GM18505 (cell line): ENCODE measurements around the gene ENHO.

ENCODE experiments used
- ATAC-seq: cut with Tn5 transposase; IDR thresholded peaks from one replicate; pipeline ENCODE4 v1.9.1; 2021; ENCODE audit not compliant: unreplicated experiment
- POLR2A ChIP-seq: IDR thresholded peaks from 4 replicates; pipeline ENCODE4 v1.6.1; 2011; ENCODE audit warnings: borderline replicate concordance; ENCODE audit not compliant: insufficient read depth, insufficient read length; ENCODE audit errors: extremely low read depth

The ENHO gene

GRCh38 chr9:34560599-34561214, 37.9 kb upstream of the ENHO start:
- no peak for ATAC-seq
- no peak for TF ChIP-seq POLR2A

- TF ChIP-seq POLR2A = no peak
- ATAC-seq = no peak
Measured at GRCh38 chr9:34559624-34560455, 37.0 kb upstream of the ENHO start.

DNA sequence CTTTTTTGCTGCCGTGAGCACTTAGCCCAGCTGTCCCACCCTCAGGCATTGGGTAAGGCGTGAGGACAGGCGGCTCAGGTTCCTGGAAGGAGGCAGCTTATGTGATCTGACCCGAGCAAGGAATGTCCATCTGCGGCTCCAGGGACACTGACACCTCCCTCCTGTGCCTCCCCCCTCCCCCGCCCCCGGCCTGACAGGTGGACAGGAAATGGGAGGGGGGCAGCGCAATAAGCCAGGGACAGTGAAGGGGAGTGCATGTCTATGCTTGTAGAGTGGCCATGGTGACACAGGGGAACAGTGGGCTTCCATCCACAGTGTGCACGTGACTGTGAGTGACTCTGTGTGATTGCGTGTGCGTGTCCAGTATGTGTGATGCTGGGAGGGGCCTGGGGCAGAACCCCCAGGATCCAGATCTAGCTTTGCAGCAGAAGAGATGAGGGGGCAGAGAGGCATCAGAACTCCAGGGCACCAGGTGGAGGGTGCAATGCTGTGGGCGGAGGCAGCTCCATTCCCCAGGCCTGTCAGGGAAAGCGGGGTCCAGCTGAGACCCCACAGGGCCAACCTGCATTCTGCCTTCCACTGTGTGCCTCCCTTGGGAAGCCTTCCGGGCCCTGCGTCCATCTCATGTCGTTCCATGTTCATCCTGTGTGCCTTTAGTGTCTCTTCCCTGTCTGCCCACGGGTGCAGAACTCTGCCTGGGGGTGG, 36.3 kb upstream of the ENHO start:
- no peak for ATAC-seq
- no peak for TF ChIP-seq POLR2A

GRCh38 chr9:34558364-34558763, 35.6 kb upstream of the ENHO start:
- TF ChIP-seq POLR2A = no peak
- no peak for ATAC-seq

DNA sequence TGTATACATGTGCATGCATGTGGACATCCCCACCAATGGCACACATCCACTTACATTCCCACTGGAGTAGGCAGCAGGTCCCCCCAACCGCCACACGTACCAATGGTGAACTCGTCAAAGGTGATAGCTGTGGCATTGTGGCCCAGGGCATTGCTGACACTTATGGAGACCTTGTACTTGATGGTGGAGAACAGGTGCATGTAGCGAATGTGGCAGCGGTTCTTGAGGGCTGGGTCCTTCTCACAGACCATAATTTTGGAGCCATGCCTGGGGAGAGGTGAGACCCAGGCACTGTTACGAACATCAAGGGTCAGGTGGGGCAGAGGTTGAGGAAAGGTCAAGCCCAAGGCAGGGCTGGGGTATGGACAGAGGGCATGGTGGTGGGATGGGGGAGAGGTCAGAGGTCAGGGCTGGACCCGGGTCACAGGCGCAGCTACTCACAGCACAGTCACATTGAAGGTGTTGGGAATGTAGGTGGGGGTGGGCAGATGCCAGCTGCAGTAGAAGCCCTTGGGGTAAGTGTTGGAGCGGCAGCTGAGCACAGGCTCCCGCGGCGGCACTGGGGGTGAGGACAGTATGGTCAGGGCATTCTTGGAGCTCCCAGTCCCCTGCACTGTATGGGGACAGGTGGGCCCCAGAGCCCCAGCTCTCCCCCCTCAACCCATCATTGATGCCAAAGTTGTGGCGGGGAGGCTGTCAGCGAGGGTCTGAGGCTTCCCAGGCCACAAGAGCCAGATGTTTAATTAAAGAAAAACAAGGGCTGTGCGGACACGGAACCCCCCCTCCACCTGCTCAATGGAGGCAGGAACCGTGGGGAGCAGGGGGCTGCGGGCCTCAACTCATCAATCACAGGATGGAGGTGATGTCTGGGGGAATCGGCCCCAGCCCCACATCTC, 34.9 kb upstream of the ENHO start:
- no peak for ATAC-seq
- TF ChIP-seq POLR2A = no peak

DNA sequence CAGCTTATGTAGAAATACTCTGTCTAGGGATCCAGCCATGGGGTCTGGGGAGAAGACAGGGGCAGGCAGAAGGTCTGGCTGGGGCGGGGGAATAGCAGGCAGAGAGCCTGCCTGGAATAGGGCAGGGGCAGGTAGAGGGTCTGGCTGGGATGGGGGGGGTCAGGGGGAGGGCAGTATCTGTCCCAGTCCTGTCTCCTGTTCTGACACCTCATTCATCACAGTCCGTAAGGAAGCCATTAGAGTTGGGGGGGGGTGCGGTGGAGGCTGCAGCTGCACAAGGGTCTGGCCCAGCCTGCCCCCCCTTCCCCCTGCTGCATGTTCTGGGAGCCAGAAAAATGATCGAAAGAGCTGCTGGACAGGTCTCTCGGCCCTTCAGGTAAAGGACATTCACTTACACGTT, 34.2 kb upstream of the ENHO start:
- ATAC-seq = no peak

GRCh38 chr9:34555936-34556525, 33.2 kb upstream of the ENHO start:
- no peak for TF ChIP-seq POLR2A
- ATAC-seq = no peak

More for the DNA sequence above, 34.2 kb upstream of the ENHO start:
- TF ChIP-seq POLR2A = no peak

- no peak for ATAC-seq
Measured at GRCh38 chr9:34555500-34555899, 32.7 kb upstream of the ENHO start.

DNA sequence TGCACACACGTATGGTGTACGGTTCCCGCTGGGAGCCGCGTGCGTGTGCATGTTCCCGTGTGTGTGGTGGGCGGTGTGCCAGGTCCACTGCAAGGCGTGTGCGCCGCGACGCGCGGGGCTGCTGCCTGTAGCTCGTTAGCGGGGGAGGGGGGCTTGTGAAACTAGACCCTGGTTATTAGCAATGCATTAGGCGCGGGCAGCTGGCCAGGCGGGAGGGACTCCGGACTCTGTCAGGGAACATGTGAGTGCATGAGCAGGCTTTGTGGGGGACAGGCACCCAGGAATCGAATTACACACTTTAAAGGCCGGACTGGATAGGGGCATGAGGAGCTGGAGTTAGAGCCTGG, 32.2 kb upstream of the ENHO start:
- no peak for ATAC-seq
- no peak for TF ChIP-seq POLR2A

More at GRCh38 chr9:34555500-34555899, 32.7 kb upstream of the ENHO start:
- TF ChIP-seq POLR2A = no peak

GRCh38 chr9:34554211-34555001, 31.6 kb upstream of the ENHO start:
- ATAC-seq = no peak
- TF ChIP-seq POLR2A = no peak

GRCh38 chr9:34553511-34554021, 30.8 kb upstream of the ENHO start:
- no peak for ATAC-seq
- TF ChIP-seq POLR2A = no peak

GRCh38 chr9:34552986-34553385, 30.2 kb upstream of the ENHO start:
- no peak for TF ChIP-seq POLR2A
- ATAC-seq = no peak

- no peak for TF ChIP-seq POLR2A
- no peak for ATAC-seq
Measured at GRCh38 chr9:34552606-34552981, 29.8 kb upstream of the ENHO start.
